HG03060 (cell line): ENCODE data around the gene MUC5AC.
"Not testable (repeated sequence)": the region's sequence is repeated elsewhere in the genome, so short reads cannot be mapped to it uniquely, and the experiment has no call there.

Source experiments
- ATAC-seq: cut with Tn5 transposase; IDR thresholded peaks from one replicate; pipeline ENCODE4 v1.9.1; 2021; ENCODE audit warnings: low read depth, moderate number of reproducible peaks; ENCODE audit not compliant: unreplicated experiment

The MUC5AC gene

DNA sequence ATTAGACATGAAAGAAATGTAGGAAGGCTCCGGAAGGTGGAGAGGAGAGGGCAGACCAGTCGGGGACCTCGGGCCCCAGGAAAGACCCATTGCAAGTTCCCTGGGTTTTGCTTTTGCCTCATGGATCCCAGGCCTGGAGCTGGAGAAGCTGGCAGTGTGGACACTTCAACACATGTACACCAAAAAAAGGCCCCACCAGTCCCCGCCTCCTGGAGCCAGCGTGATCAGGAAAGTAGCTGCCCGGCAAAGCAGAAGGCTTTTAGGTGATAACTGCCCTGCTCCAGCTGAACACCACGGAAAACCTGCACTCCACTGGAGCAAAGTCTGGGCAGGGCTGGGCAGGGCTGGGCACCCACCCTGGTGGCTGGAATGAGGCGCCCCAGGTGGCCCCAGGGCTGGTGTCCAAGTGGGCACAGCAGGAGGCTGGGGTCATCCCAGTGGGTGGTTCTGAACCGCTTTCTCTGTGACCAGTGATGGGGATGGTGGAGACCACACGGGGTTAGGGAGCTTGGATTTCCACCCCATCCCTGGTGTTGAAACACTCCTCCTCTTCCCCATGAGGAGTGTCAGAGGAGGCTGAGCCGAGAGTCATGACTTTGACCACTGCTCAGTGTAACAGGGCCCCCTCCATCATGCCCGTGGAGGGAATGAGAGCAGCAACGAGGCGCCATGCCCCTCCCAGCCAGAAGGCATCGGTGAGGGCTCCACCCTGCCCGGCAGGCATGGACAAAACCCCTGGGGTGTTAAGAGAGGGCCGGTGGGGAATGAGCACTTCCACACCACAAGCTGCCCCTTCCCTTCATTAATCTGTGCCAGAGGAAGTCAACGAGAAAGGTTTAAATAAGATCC lies 16.9 kb upstream of the MUC5AC start:
- ATAC-seq: no peak

DNA sequence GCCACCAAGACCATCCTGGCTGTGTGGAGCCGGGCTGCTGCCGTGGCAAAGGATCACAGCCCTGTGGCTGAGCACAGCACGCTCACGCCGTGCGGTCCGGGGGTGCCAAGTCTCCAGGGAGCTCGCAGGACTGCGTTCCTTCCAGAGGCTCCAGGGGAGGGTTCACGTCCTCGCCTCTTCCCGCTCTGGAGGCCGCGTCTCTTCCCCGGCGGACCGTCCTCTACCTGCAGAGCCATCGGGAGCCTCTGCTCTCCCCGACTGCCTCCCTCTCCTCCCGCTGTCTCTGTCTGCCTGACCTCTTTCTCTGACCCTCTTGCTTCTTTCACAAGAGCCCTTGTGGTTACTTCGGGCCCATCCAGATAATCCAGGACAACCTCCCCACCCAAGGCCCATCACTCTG lies 11.4 kb upstream of the MUC5AC start:
- no peak for ATAC-seq

- ATAC-seq: no peak
Observed at GRCh38 chr11:1147792-1148191, 10.0 kb upstream of the MUC5AC start.

- no peak for ATAC-seq
Observed at GRCh38 chr11:1148752-1149180, 9.0 kb upstream of the MUC5AC start.

DNA sequence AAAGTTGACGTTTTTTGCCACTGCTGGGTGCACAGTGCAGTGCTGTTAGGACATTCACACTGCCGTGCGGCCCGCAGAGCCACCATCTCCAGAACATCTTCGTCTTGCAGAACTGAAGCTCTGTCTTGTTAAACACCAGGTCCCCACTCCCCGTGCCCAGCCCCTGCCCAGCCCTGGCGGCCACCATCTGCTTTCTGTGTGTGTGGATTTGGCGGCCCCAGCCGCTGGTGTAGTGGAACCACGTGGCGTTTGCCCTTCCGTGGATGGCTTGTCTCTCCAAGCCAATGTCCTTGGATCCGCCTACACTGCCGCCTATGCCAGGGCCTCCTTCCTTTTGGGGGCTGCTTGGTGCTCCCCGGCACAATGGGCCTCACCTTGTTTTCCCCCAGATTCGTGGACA lies 8.2 kb upstream of the MUC5AC start:
- no peak for ATAC-seq

GRCh38 chr11:1150116-1150515 lies 7.6 kb upstream of the MUC5AC start:
- no peak for ATAC-seq

- no peak for ATAC-seq
Observed at GRCh38 chr11:1150769-1151365, 6.9 kb upstream of the MUC5AC start.

DNA sequence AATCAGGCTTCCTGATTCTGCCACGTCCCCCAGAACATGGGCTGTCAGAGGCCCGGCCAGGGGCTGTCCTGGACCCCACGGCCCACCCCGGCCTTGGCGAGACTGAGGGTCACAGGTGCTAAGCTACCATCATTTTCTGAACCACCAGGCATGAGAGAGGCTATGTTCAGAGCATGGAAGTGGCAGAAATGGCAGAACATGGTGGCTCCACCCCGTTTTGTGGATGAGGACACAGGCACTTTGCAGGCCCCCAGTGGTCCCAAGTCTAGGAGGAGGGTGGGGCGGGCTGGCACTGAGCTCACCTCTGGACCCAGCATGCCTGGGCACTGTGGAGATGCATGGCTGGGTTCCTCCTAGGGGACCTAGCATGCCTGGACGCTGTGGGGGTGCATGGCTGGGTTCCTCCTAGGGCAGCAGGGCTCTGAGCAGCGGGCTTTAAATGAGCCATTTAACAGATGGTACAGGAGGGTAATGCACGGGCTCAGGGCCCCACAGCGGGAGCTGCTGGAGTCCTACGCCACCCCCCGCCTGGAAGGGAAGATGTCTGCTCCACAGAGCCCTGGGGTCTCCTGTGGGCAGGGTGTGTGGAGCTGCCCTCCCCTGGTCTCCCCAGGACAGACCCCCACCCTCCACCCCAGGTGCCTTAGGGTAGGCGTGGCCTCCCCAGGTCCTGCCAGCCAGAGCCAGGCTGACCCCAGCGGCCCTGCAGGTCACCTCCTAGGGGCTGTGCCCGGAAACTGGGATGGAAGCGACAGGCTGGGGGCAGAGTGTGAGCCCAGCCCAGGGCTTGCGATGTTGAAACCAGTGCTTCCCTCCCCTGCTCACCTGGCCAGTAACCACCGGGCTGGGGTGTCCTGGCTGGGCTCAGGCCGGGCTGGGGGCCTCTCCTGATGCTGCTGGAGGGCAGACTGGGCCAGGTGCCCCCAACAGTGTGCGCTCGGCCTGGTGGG lies 6.1 kb upstream of the MUC5AC start:
- ATAC-seq: no peak

GRCh38 chr11:1152316-1153104 lies 5.2 kb upstream of the MUC5AC start:
- ATAC-seq: no peak

DNA sequence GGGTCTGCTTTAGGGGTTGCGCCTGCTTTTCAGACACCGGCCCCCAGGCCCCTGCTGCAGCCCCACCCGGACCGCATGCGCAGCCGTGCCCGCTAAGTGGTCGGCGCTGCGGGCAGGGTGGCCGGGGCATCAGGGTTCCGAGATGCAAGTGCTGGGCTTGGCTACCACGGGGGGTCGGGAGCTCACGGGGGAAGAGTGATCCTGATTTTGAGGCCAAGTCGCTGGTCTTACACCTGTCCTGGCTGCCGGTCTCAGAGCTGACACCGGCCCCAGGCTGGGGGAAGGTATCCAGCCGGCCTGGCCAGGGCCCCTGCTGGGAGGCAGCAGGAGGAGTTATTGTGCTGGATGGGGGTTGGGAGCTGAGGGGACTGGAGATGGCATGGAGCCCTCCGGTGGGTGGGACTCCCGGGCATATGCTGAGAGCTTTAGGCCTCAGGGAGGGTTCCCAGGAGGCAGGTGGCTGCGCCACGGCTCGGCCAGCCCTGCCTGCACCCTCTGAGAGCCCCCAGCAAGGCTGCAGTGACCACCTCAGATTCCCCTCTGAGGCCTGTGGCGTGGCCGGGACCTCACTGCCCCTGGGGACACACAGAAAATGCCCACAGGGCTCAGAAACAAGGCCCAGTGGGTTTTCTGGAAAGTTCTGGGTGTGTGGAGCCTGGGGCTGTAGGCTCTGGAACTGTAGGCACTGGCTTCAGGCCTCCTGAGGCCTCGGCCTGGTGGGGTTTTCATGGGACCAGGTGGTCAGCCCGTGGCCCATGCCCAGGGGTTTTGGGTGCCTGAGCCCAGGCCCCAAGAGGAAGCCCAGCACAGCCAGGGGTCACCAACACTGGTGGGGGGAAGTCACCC lies 4.4 kb upstream of the MUC5AC start:
- ATAC-seq: no peak

- no peak for ATAC-seq
Observed at GRCh38 chr11:1153951-1154493, 3.7 kb upstream of the MUC5AC start.

DNA sequence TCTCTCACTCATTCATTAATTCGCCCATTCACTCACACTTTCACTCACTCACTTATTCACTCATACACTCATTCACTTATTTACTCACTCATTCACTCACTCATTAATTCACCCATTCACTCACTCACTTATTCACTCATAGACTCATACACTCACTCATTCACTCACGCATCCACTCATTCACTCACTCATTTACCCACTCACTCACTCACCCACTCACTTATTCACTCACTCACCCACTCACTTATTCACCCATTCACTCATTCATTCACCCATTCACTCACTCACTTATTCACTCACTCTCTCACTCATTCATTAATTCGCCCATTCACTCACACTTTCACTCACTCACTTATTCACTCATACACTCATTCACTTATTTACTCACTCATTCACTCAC lies 3.1 kb upstream of the MUC5AC start:
- ATAC-seq: not testable (repeated sequence)

- no peak for ATAC-seq
Observed at GRCh38 chr11:1155274-1155693, 2.5 kb upstream of the MUC5AC start.

- no peak for ATAC-seq
Observed at GRCh38 chr11:1156506-1157340, 1.0 kb upstream of the MUC5AC start.

GRCh38 chr11:1157341-1157644 lies 460 bp upstream of the MUC5AC start:
- no peak for ATAC-seq

- no peak for ATAC-seq
Observed at GRCh38 chr11:1158681-1159487, 1.1 kb downstream of the MUC5AC start.

DNA sequence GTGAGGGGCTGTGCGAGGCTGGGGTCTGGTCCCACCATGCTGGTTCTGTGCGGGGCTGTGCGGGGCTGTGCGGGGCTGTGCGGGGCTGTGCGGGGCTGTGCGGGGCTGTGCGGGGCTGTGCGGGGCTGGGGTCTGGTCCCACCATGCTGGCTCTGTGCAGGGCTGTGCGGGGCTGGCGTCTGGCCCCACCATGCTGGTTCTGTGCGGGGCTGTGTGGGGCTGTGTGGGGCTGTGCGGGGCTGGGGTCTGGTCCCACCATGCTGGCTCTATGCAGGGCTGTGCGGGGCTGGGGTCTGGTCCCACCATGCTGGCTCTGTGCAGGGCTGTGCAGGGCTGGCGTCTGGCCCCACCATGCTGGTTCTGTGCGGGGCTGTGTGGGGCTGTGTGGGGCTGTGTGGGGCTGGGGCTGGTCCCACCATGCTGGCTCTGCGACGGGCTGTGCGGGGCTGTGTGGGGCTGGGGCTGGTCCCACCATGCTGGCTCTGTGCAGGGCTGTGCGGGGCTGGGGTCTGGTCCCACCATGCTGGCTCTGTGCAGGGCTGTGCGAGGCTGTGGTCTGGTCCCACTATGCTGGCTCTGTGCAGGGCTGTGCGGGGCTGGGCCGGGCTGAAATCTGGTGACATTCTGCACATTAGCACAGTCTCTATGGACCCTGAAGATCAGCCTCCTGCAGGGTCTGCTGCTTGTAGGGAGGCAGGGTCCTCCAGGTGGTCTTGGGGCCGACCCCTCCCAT lies 1.9 kb downstream of the MUC5AC start:
- not testable (repeated sequence) for ATAC-seq
